ENCODE data around the gene PLA2G12A. TPM values are rescaled to one million over a fixed set of nuclear protein-coding genes. Genes with fewer than 3 reads are reported as not detected.

The PLA2G12A gene
- total and polyA plus RNA-seq, 2 of the 8 experiments (the other 6 are each of a cell fraction or from before 2014, with no cell fraction given), result 26.6 to 47.2 TPM

DNA sequence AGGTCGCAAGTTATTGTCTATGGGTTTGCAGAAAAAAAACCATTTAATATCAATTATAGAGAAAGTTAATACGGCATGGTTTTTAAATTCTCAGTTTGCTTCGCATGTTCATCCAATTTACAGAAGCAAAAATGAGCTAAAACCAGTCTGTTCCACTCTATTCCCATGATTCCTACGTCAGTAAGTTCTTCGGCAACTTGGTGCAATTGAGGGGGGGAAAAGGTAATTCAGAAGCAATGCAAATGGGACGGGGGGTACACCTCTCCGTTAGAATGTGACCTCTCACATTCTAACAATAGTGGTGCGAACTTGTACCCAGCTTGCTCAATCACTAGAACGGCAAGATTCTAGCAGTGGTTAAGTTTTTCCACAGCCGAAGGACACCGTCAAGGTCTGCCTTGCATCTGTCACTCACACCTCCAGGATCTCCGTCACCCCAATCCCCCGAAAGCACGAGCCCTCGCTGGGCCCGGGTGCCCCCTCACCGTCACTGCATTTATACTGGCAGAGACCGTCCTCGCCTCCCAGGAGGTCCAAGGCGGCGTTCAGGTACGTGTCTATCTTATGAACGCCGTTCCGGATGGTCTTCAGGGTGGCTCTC lies 653 bp downstream of the PLA2G12A start:
- H3K9me3 ChIP-seq (ENCODE audit: insufficient read depth in 2 of 2, low read depth in 1 of 2, low read length in 1 of 2), result no peaks in the 10 kb centered on the region
- peaks cover 5% of the 10 kb centered on the region for H3K79me1 ChIP-seq (ENCODE audit: low read depth, low read length)
- FAIRE-seq (peak; percentile 28), DNase-seq (ENCODE audit: low read depth in 1 of 2, low spot score in 2 of 2) (no peak)
- H2BK120ac ChIP-seq (replicated peaks; ENCODE audit: low read depth, low read length), result no peak overlapping the region
- ChIA-PET CTCF (ENCODE audit: partially characterized antibody) (interaction anchor here (0.5 to 0.7 kb wide), 3 partner anchors 334 to 942 kb away, joined by 3 read pairs; no protein-coding TSS in a partner anchor), POLR2A (ENCODE audit: partially characterized antibody) (interaction anchor here (1.0 to 2.4 kb wide), 7 partner anchors 15 to 87 kb away, joined by 3 to 12 read pairs (median 7); partner anchors contain the start of genes CASP6 and GAR1)
- no peak overlapping the region for H3K4ac ChIP-seq (replicated peaks; ENCODE audit: insufficient read length, low read depth, low read length)
- no peak overlapping the region for H2BK20ac ChIP-seq (ENCODE audit: low read length)
- H3K9ac ChIP-seq (replicated peaks in 1 of 4; ENCODE audit: extremely low read depth in 1 of 4, low read depth in 3 of 4, low read length in 3 of 4), result peak overlapping the region; percentile 14 to 82 (median 78)
- no peak overlapping the region for H2AK5ac ChIP-seq (ENCODE audit: low read depth, low read length)
- no peak overlapping the region for H3K56ac ChIP-seq (replicated peaks; ENCODE audit: insufficient read length, low read depth, low read length)
- H3K14ac ChIP-seq (ENCODE audit: insufficient read length), result no peak overlapping the region
- peak overlapping the region; percentile 85 to 94 (median 89) for H3K4me3 ChIP-seq (ENCODE audit: extremely low read depth in 1 of 4, insufficient read depth in 2 of 4, low read depth in 3 of 4, low read length in 4 of 4)
- no peak overlapping the region; the same call in 1 of the 2 replicates for H3K18ac ChIP-seq (ENCODE audit: extremely low read depth, low read length)
- H4K20me1 ChIP-seq (replicated peaks in 1 of 2; ENCODE audit: control insufficient read depth in 1 of 2, insufficient read depth in 2 of 2, low read length in 2 of 2), result no peaks in the 10 kb centered on the region
- no peak overlapping the region for H2BK12ac ChIP-seq (ENCODE audit: low read depth, low read length)
- no peaks in the 10 kb centered on the region for H3K27me3 ChIP-seq (replicated peaks in 1 of 4; ENCODE audit: control insufficient read depth in 3 of 4, extremely low read depth in 1 of 4, insufficient read depth in 3 of 4, low read length in 3 of 4)
- H3K23me2 ChIP-seq (ENCODE audit: low read depth, low read length), result peaks cover 6% of the 10 kb centered on the region
- peak overlapping the region; percentile 56 to 84 for H3K4me2 ChIP-seq (ENCODE audit: insufficient read depth in 1 of 2, low read depth in 2 of 2, low read length in 2 of 2)
- peaks cover 0 to 3% (median 0%) of the 10 kb centered on the region in 4 experiments; a peak in 1 of 8 replicates for H3K36me3 ChIP-seq (ENCODE audit: control insufficient read depth in 2 of 4, insufficient read depth in 4 of 4, low read length in 3 of 4)
- peak overlapping the region; percentile 62; the same call in 1 of the 2 replicates for H4K8ac ChIP-seq (ENCODE audit: extremely low read depth, insufficient read depth, low read length)
- H3K79me2 ChIP-seq (ENCODE audit: control insufficient read depth in 1 of 2, insufficient read depth in 2 of 2, low read length in 2 of 2), result peaks cover 6 to 49% of the 10 kb centered on the region in 2 experiments; a peak in 3 of 4 replicates
- H4K91ac ChIP-seq (replicated peaks; ENCODE audit: insufficient read length, low read length), result no peak overlapping the region
- peak overlapping the region; percentile 73 for H3K27ac ChIP-seq (ENCODE audit: low read depth, low read length)
- 0 out of 2 replicates have a peak overlapping the region, but pooled peaks have one; percentile 41 for H2BK5ac ChIP-seq (ENCODE audit: low read depth, low read length)
- H3K4me1 ChIP-seq (replicated peaks in 1 of 4; ENCODE audit: control insufficient read depth in 3 of 4, insufficient read depth in 4 of 4, low read length in 3 of 4), result peaks cover 0 to 3% (median 0%) of the 10 kb centered on the region in 4 experiments; a peak in 1 of 7 replicates
- H3K23ac ChIP-seq (ENCODE audit: insufficient read length), result no peak overlapping the region
- H4K5ac ChIP-seq (ENCODE audit: insufficient read length, low read depth, low read length), result no peak overlapping the region
- peak overlapping the region; percentile 43 for H2AFZ ChIP-seq (ENCODE audit: low read length)
- WGBS, 2 experiments (ENCODE audit: extremely low coverage in 1 of 2, insufficient coverage in 1 of 2, insufficient read length in 1 of 2, insufficient replicate concordance in 2 of 2, low coverage in 1 of 2, low lambda C conversion rate in 2 of 2, missing lambda C conversion rate in 1 of 2), result 1% methylated on average over 25 of the region's 25 CpGs; no CpG with 5 or more reads in 1 of the 2 experiments
- H2BK15ac ChIP-seq (ENCODE audit: low read length), result no peak overlapping the region
- TF ChIP-seq CTBP2 (IDR thresholded peaks at IDR 0.05; ENCODE audit: borderline replicate concordance, insufficient read depth, insufficient read length, low read length) (no peak), NRF1 (IDR thresholded peaks at IDR 0.05; ENCODE audit: low read depth, low read length) (no peak), SIN3A (conservative IDR thresholded peaks at IDR 0.05 in 1 of 2, IDR thresholded peaks at IDR 0.05 in 1 of 2; ENCODE audit: low read depth in 1 of 2, low read length in 2 of 2) (peak in 1 of 2 experiments; percentile 31; a peak in 1 of 4 replicates), SIX5 (IDR thresholded peaks at IDR 0.05; ENCODE audit: low read depth, low read length) (no peak), TBP (IDR thresholded peaks at IDR 0.05; ENCODE audit: low read depth, low read length) (no peak), SP2 (IDR thresholded peaks at IDR 0.05; ENCODE audit: low read length) (no peak), POLR2A (IDR thresholded peaks at IDR 0.05; ENCODE audit: control extremely low read depth in 1 of 2, low read depth in 2 of 2, low read length in 2 of 2) (no peak; a peak in 1 of 3 replicates), GTF2F1 (IDR thresholded peaks at IDR 0.05; ENCODE audit: borderline replicate concordance, low read depth, low read length) (no peak), CBX5 (IDR thresholded peaks at IDR 0.05; ENCODE audit: low read depth, low read length) (no peak), KDM4A (IDR thresholded peaks at IDR 0.05; ENCODE audit: low read depth, low read length, severe bottlenecking) (peak; percentile 48), RNF2 (IDR thresholded peaks at IDR 0.05; ENCODE audit: borderline replicate concordance, low read depth, low read length, missing control alignments, poor library complexity, severe bottlenecking) (no peak), EGR1 (IDR thresholded peaks at IDR 0.05; ENCODE audit: borderline replicate concordance, low read depth, low read length) (no peak)
